Kidney epithelial cell (primary cell): ENCODE measurements around the gene ZNF385C. TPM values are rescaled to one million over a fixed set of nuclear protein-coding genes. Genes with fewer than 3 reads are reported as not detected.

ENCODE experiments used
- DNase-seq: peaks from one replicate; pipeline ENCODE4 v3.0.0-alpha.2; 2010; ENCODE audit warnings: low read depth
- H3K27me3 ChIP-seq: 2 replicates; pipeline ENCODE4 v1.6.0; 2011; ENCODE audit warnings: low read length; ENCODE audit not compliant: control insufficient read depth, insufficient read depth
- H3K36me3 ChIP-seq: 2 replicates; pipeline ENCODE4 v1.5.1; 2011; ENCODE audit warnings: low read length; ENCODE audit not compliant: control insufficient read depth, insufficient read depth
- H3K4me3 ChIP-seq: 2 replicates; pipeline ENCODE4 v1.5.1; 2011; ENCODE audit warnings: low read depth, mild to moderate bottlenecking, control low read depth, low read length
- total RNA-seq: library from RNA; depleted of rRNA; stranded (reverse); fragments of >200 nt; gene quantifications from 2 replicates; pipeline ENCODE4 v1.2.3, GENCODE V29; 2015
- TF ChIP-seq, protein P1 (sequence below): IDR thresholded peaks from 2 replicates; pipeline ENCODE4 v1.5.1; 2011; ENCODE audit warnings: mild to moderate bottlenecking, moderate library complexity, low read length, control low read depth, inconsistent platforms; ENCODE audit not compliant: insufficient read depth, poor library complexity, severe bottlenecking

ZNF385C gene
- total RNA-seq, 1 donor from 2014 or later: 0.04 TPM

DNA sequence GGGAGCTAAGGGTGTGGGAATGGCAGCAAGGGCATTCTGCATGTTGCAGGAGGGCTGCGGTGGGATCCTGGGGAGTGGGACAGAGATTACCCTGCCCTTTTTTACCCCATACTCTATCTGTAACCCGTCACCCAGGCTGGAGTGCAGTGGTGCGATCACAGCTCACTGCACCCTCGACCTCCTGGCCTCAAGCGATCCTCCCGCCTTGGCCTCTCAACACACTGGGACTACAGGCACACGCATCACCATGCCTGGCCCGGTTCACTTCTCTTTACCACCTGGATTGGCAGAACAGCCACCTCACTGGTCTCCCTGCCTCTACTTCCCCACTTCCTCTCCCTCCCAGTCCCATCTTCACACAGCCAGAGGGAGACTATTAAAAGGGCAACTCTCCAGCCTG lies 9.5 kb downstream of the ZNF385C start:
- no peak overlapping the region for H3K4me3 ChIP-seq
- no peak for DNase-seq
- TF ChIP-seq, protein P1, sequence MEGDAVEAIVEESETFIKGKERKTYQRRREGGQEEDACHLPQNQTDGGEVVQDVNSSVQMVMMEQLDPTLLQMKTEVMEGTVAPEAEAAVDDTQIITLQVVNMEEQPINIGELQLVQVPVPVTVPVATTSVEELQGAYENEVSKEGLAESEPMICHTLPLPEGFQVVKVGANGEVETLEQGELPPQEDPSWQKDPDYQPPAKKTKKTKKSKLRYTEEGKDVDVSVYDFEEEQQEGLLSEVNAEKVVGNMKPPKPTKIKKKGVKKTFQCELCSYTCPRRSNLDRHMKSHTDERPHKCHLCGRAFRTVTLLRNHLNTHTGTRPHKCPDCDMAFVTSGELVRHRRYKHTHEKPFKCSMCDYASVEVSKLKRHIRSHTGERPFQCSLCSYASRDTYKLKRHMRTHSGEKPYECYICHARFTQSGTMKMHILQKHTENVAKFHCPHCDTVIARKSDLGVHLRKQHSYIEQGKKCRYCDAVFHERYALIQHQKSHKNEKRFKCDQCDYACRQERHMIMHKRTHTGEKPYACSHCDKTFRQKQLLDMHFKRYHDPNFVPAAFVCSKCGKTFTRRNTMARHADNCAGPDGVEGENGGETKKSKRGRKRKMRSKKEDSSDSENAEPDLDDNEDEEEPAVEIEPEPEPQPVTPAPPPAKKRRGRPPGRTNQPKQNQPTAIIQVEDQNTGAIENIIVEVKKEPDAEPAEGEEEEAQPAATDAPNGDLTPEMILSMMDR: no peak
- H3K27me3 ChIP-seq: peaks cover 11% of the 10 kb centered on the region
- no peaks in the 10 kb centered on the region for H3K36me3 ChIP-seq

DNA sequence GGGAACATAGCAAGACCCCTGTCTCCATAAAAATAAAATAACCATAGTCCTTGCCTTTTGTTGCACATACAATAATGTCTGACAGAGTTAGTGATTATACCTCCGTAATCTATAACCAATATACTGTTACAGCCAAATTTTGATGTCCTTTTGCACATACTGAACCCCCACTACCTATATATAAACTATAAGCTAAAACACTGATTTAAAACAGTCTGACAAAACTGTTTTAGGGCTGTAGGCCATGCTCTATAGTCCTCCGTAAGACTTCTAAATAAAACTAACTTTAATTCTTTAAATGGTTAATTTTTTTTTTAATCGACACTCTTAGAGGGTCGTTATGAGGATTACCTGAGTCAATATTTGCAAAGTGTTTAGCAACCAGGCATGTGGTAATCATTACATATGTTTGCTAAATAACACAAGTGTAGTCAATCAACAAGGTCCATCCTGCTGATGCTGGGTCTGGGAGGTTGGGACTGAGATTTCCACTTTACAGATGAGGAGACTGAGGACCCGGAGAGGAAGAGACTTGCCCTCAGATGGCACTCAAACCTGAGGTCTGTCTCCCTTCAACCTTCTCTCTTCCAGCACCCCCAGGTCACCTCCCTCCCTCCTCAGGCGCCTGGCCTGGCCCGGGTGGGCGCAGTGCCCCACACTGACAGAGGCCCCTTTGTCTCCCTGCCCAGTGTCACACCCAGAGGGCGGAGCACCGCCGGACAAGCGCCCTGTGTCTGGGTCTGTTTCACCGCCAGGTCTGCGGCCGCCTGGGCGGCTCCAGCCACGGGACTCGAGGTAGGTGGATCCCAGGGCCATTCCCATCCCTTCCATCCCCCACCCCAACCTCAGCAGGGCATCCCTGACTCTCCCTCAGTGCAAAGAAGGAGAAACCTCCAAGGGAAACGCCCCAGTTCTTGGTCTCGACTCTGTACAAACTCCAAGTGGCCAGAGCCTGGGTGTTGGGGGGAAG lies 10.3 kb downstream of the ZNF385C start:
- Histone ChIP-seq H3K27me3 (peaks cover 11% of the 10 kb centered on the region), H3K4me3 (no peak overlapping the region), H3K36me3 (no peaks in the 10 kb centered on the region)
- DNase-seq: no peak
- TF ChIP-seq, protein P1: no peak

DNA sequence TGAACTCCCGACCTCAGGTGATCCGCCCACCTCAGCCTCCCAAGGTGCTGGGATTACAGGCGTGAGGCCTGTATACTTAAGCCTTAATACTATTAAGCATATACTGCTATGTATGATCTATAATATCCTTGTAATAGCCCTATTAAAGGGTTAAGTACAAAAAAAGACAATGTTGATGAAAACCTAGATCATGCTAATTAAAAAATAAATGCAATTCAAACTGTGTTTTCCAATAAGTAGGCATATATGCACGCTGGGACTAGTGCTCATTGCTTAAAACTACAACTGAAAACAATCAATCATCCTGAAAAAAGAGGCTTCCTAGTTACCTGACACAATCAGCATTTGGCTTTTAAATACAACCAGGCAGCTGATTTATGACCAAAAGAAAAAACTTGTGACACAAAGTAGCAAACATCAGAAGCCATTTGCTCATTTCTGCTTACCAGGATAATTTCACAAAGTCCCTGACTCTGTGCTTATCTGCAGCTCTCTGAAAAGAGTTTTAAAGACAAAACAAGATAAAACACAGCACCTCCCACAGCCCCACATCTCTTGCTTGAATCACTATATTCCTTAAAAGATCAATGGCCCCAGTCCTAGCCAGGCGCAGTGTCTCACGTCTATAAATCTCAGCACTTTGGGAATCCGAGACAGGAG lies 11.1 kb downstream of the ZNF385C start:
- TF ChIP-seq, protein P1: no peak
- Histone ChIP-seq H3K4me3 (no peak overlapping the region), H3K36me3 (no peaks in the 10 kb centered on the region), H3K27me3 (peaks cover 11% of the 10 kb centered on the region)
- DNase-seq: no peak

DNA sequence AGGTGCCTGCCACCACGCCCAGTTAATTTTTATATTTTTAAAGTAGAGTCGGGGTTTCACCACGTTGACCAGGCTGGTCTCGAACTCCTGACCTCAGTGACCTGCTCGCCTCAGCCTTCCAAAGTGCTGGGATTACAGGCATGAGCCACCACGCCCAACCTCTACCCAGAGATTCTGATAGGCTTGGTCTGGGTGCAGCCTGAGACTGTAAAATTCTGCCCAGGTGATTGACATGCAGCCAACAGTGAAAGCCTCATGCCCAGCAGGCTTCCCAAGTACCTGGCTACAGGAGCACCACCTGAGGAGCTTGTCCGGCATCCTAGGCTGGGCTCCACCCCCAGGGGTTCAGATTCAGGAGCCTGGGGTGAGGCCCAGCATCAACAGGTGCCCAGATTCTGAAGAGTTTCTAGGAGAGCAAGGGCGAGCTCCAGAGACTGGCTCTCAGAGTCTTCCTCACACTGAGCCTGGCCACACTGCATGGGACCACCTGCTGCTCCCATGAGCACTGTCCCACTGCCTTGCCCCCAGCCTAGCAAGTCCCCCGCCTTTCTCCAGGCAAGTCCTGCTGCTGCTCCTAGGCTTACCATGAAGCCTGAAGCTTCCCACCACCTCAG lies 16.6 kb downstream of the ZNF385C start:
- no peaks in the 10 kb centered on the region for H3K36me3 ChIP-seq
- TF ChIP-seq, protein P1: no peak
- H3K27me3 ChIP-seq: peaks cover 7% of the 10 kb centered on the region
- DNase-seq: no peak
- H3K4me3 ChIP-seq: no peak overlapping the region

DNA sequence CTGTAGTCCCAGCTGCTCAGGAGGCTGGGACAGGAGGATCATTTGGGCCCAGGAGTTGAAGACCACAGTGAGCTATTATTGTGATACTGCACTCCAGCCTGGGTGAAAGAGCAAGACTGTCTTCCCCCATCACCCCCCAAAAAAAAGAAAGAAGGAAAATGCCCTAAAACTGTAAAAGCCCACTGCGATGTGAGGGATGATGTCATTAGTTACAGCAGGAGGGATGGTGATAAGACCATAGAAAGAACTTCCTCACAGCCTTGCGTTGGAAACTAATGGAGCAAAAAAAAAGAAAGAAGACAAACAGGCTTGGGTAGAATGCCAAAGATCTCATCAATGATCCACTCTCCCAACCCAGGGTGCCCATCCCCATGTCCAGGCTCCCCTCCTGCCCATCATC lies 18.7 kb downstream of the ZNF385C start:
- Histone ChIP-seq H3K4me3 (no peak overlapping the region), H3K36me3 (no peaks in the 10 kb centered on the region), H3K27me3 (peaks cover 7% of the 10 kb centered on the region)
- DNase-seq: no peak
- TF ChIP-seq, protein P1: no peak
